ENCODE results near the gene ADAMTS19.

ADAMTS19 gene

DNA sequence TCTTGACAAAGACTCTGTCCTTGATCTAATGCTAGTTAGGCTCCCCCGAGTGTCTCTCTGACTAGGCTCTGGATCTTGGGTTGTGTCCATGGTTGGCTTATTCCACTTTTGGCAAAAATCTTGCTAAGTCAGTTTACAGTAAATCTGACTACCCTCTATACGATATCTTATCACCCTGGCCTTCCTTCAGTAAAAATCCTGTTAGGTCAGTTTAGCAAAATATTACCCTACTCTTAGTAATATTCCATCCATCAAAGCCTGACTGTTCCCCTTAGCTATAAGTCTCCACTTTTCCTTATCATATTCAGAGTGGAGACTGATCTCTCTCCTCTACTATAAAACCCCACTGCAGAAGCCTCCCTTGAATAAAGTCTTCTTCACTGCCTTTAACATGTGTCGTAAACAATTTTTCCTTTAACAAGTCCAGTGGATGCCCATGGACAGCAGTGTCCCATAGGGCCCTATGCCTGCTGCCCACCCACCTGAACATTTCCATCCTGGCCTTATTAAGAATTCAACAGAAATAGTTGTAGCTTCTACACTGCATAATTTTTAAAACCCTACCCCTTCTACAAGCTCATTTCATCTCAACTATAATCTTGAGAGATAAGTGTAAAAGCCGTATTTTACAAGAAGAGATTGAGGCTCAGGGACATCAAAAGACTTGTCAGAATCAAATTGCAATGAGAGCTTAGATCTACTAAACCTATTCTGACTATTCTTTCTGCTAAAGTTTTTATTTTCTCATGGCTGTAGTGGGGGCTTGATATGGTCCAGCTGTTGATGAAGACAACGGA lies 310.1 kb downstream of the ADAMTS19 start:
- no peak for DNase-seq (ENCODE audit: low read depth)

DNA sequence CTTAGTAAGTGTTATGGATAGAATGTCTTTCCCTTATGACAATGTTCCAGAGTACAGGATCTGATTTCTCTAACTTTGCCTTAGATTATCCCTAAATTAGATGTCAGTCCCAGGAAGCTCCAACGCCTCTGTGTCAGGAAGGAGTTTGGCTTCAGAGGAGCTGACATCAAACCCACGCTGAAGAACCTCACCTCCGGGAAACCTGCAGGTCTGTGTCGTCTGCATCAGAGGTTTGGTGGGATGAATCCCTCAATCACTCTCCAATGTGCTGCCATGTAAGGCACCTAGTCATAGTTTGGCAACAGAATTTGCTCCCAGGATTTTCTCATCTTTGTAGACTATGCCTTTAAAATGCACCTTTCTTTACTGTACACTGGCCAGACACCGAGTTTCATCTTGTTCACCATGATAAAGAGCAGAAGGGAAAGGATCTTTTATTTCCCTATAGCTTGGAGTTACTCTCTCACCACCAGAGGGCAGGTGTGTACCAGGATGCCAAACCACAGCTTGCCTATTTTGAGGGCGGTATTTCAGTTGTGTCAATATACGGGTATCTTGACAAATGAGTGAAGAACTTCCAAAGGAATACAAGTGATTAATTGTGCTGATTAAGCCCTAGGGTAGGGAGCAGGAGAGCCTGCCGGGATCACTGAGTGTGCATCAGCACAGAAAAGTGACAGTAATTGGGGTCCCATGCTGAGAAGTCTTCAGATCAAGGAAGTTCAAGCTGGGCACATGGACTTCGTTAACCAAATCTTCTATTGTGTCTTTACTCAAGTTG lies 311.1 kb downstream of the ADAMTS19 start:
- DNase-seq (ENCODE audit: low read depth), result no peak

DNA sequence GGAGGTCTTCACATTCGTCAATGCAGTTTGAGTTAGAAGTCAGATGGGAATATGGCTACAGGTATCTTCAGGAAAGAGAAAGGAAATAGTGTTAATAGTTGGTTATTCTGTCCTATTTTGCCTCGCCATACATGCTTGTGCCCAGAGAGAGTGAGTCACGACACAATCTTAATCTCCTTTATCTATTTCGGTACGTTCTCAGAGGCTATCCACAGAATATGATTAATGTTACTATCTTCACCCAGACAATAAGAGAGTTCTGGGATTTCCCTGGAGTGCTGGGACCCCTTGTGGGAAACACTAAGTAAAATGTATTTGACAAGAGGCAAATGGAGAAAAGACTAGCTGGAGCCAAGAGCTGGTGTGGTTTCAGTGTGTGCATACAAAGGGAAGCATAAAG lies 313.3 kb downstream of the ADAMTS19 start:
- no peak for DNase-seq (ENCODE audit: low read depth)

DNA sequence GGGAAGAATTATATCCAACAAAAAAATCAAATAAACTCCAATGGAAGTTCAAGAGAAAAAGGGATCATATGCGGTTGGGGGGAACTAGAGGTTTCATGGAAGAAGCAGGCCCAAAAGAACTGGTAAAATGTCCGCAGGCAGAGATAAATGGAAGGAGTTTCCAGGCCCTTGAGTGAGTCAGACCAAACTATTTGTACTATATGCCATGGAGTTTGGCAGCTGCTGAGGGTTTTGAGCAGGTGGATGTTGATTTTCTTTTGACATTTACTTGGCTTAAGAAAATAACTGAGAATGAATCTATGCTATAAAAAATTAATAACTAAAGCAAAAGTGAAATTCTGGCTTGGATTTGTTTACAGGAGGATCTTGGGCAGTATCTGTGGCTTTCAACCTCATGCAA lies 321.5 kb downstream of the ADAMTS19 start:
- DNase-seq (ENCODE audit: low read depth), result no peak

Measured in stimulated activated CD8-positive, alpha-beta memory T cell treated with anti-CD3 and anti-CD28 coated beads, Interleukin-7, amount 100 ng/mL, for 24 hours (primary cell).